Measurements from ENCODE around the gene PGAM1. TPM values are rescaled to one million over a fixed set of nuclear protein-coding genes. Genes with fewer than 3 reads are reported as not detected.
"Not testable (repeated sequence)": the region's sequence is repeated elsewhere in the genome, so short reads cannot be mapped to it uniquely, and the experiment has no call there.

The PGAM1 gene
- total RNA-seq, 1 experiment from 2014 or later, result 148 TPM

DNA sequence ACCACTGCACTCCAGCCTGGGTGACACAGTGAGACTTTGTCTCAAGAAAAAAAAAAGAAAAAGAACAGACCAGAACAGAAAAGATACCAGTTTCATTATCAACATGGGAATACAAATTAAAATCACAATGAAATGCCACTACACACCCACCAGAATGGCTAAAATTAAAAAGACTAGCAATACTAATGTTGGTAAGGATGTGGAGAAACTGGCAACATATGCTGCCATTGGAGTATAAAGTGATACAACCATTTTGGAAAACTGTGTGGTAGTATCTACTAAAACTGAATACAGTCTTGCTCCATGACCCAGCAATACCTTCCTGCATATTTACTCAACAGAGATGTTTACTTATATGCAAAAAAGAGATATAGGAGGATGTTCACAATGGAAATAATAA is 21.9 kb upstream of the PGAM1 start:
- intact Hi-C loops (cut with micrococcal nuclease; ENCODE audit: unreplicated experiment), result no loop called here
- H3K4me1 Mint-ChIP-seq (ENCODE audit: low read depth, unreplicated experiment), result no peaks in the 10 kb centered on the region
- no peaks in the 10 kb centered on the region for H3K27me3 Mint-ChIP-seq (ENCODE audit: unreplicated experiment)
- TF ChIP-seq, protein P1, sequence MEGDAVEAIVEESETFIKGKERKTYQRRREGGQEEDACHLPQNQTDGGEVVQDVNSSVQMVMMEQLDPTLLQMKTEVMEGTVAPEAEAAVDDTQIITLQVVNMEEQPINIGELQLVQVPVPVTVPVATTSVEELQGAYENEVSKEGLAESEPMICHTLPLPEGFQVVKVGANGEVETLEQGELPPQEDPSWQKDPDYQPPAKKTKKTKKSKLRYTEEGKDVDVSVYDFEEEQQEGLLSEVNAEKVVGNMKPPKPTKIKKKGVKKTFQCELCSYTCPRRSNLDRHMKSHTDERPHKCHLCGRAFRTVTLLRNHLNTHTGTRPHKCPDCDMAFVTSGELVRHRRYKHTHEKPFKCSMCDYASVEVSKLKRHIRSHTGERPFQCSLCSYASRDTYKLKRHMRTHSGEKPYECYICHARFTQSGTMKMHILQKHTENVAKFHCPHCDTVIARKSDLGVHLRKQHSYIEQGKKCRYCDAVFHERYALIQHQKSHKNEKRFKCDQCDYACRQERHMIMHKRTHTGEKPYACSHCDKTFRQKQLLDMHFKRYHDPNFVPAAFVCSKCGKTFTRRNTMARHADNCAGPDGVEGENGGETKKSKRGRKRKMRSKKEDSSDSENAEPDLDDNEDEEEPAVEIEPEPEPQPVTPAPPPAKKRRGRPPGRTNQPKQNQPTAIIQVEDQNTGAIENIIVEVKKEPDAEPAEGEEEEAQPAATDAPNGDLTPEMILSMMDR (IDR thresholded peaks at IDR 0.05; ENCODE audit: unreplicated experiment), result no peak
- H3K36me3 Mint-ChIP-seq (ENCODE audit: insufficient read depth, unreplicated experiment), result peaks cover 27% of the 10 kb centered on the region
- no peak overlapping the region for H3K4me3 Mint-ChIP-seq (ENCODE audit: low read depth, unreplicated experiment)
- no peak for DNase-seq
- CTCF ChIA-PET, result no interaction called here
- BruUV-seq (replicated peaks), result no TSS peak
- H3K27ac Mint-ChIP-seq (ENCODE audit: unreplicated experiment), result no peak overlapping the region
- H3K9me3 Mint-ChIP-seq (ENCODE audit: low read depth, unreplicated experiment), result no peaks in the 10 kb centered on the region

DNA sequence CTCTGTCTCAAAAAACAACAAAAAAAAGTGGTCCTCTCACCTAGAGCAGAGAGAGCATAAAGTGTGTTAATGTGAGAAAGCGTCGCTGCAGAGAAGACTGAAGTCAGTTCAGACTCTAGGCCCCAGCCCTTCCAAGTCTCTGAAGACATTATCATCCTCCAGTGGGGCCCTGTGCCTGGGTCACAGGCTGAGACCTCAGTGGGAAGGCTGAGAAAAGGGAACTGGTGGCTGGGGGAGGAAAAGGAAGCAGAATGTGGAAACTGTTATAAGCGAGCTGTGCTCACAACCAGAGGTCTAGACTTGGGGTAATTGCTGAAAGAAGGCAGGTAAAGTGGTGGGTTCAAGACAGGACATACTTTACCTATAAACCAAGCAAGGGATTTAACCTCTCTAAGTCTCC is 19.9 kb upstream of the PGAM1 start:
- Mint-ChIP-seq H3K27me3 (ENCODE audit: unreplicated experiment) (no peaks in the 10 kb centered on the region), H3K4me1 (ENCODE audit: low read depth, unreplicated experiment) (no peaks in the 10 kb centered on the region), H3K27ac (ENCODE audit: unreplicated experiment) (no peak overlapping the region), H3K9me3 (ENCODE audit: low read depth, unreplicated experiment) (no peaks in the 10 kb centered on the region), H3K36me3 (ENCODE audit: insufficient read depth, unreplicated experiment) (peaks cover 15% of the 10 kb centered on the region), H3K4me3 (ENCODE audit: low read depth, unreplicated experiment) (no peak overlapping the region)
- intact Hi-C loops (cut with micrococcal nuclease; ENCODE audit: unreplicated experiment), result loop anchor here (2.0 kb wide), 1 partner anchor 21 kb away; the partner anchor contains the start of gene PGAM1
- CTCF ChIA-PET, result no interaction called here
- TF ChIP-seq, protein P1 (IDR thresholded peaks at IDR 0.05; ENCODE audit: unreplicated experiment), result no peak
- no TSS peak for BruUV-seq (replicated peaks)
- no peak for DNase-seq

DNA sequence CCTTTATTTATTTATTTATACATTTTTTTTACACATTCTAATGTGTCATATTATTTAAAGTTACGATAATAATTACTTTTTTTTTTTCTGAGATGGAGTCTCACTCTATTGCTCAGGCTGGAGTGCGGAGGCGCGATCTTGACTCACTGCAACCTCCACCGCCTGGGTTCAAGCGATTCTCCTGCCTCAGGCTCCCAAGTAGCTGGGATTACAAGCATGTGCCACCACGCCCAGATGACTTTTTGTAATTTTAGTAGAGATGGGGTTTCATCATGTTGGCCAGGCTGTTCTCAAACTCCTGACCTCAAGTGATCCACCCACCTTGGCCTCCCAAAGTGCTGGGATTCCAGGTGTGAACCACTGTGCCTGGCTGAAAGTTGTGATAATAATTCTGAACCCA is 19.5 kb upstream of the PGAM1 start:
- H3K4me1 Mint-ChIP-seq (ENCODE audit: low read depth, unreplicated experiment); H3K27me3 Mint-ChIP-seq (ENCODE audit: unreplicated experiment); DNase-seq; H3K9me3 Mint-ChIP-seq (ENCODE audit: low read depth, unreplicated experiment); CTCF ChIA-PET; H3K4me3 Mint-ChIP-seq (ENCODE audit: low read depth, unreplicated experiment); H3K27ac Mint-ChIP-seq (ENCODE audit: unreplicated experiment); BruUV-seq (replicated peaks): not testable (repeated sequence)
- peaks cover 10% of the 10 kb centered on the region for H3K36me3 Mint-ChIP-seq (ENCODE audit: insufficient read depth, unreplicated experiment)
- intact Hi-C loops (cut with micrococcal nuclease; ENCODE audit: unreplicated experiment), result loop anchor here (2.0 kb wide), 1 partner anchor 20 kb away; the partner anchor contains the start of gene PGAM1

DNA sequence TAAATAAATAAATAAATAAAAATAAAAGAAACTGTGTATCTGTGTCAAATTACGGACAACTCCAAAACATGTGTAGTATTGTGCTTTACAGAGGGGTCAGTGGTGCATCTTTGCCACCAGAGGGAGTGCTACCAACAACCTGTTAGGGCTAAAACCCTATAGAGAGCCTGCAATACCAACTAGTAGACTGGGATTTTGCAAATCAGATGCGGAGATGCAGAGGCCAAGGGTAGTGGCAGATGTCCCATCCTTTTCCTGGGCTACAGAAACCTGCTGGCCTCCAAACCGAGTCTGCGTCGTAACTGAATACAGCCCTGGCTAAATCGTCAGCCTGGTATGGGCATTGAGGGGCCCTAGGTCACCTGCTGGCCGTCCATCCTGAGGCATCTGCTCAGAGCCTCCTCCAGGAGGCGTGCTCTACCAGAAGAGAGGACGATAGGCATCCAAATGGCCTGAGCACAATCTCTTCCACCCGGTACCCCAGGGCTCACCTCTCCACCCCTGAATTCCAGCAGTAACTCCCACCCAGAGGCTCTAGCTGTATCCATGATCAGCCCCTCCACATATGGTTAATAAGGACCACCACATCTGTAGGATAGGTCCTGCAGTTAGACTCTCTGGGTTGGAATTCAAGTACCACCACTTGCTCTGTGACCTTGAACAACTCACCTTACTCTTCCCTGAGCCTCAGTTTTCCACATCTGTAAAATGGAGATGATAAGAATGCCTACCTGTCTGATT is 18.6 kb upstream of the PGAM1 start:
- intact Hi-C loops (cut with micrococcal nuclease; ENCODE audit: unreplicated experiment), result loop anchor here (1.0 to 2.0 kb wide), 2 partner anchors 19 to 38 kb away; partner anchors contain the start of gene PGAM1
- Mint-ChIP-seq H3K27ac (ENCODE audit: unreplicated experiment) (no peak overlapping the region), H3K27me3 (ENCODE audit: unreplicated experiment) (no peaks in the 10 kb centered on the region), H3K9me3 (ENCODE audit: low read depth, unreplicated experiment) (no peaks in the 10 kb centered on the region), H3K4me1 (ENCODE audit: low read depth, unreplicated experiment) (no peaks in the 10 kb centered on the region), H3K4me3 (ENCODE audit: low read depth, unreplicated experiment) (no peak overlapping the region), H3K36me3 (ENCODE audit: insufficient read depth, unreplicated experiment) (peaks cover 10% of the 10 kb centered on the region)
- TF ChIP-seq, protein P1 (IDR thresholded peaks at IDR 0.05; ENCODE audit: unreplicated experiment), result peak; percentile 58
- no TSS peak for BruUV-seq (replicated peaks)
- peak; percentile 44 for DNase-seq
- CTCF ChIA-PET, result no interaction called here

DNA sequence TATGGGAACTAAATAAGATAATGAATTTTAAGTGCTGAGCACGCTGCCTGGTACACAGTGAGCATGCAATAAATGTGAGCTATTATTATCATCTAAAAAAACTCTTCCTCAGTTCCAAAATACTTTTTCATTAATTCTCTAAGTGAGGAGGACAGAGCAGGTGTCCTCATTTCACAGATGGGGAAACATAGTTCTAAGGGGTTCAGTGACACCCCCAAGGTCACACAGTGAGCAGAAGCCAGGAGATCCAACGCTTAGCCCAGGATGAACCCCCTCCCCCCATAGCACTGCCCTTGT is 18.1 kb upstream of the PGAM1 start:
- no TSS peak for BruUV-seq (replicated peaks)
- H3K9me3 Mint-ChIP-seq (ENCODE audit: low read depth, unreplicated experiment), result no peaks in the 10 kb centered on the region
- H3K4me3 Mint-ChIP-seq (ENCODE audit: low read depth, unreplicated experiment), result no peak overlapping the region
- CTCF ChIA-PET, result no interaction called here
- H3K27me3 Mint-ChIP-seq (ENCODE audit: unreplicated experiment), result no peaks in the 10 kb centered on the region
- H3K27ac Mint-ChIP-seq (ENCODE audit: unreplicated experiment), result no peak overlapping the region
- peaks cover 4% of the 10 kb centered on the region for H3K4me1 Mint-ChIP-seq (ENCODE audit: low read depth, unreplicated experiment)
- no peak for DNase-seq
- intact Hi-C loops (cut with micrococcal nuclease; ENCODE audit: unreplicated experiment), result loop anchor here (1.0 to 2.0 kb wide), 2 partner anchors 19 to 37 kb away; partner anchors contain the start of gene PGAM1
- peaks cover 6% of the 10 kb centered on the region for H3K36me3 Mint-ChIP-seq (ENCODE audit: insufficient read depth, unreplicated experiment)
- TF ChIP-seq, protein P1 (IDR thresholded peaks at IDR 0.05; ENCODE audit: unreplicated experiment), result no peak

All from Calu3 (cell line).